Kidney (tissue), 14 donors: ENCODE data around the gene CX3CL1. TPM values are rescaled to one million over a fixed set of nuclear protein-coding genes. Genes with fewer than 3 reads are reported as not detected.

Experiments used
- DNase-seq, 5 donors: peaks; one replicate each; pipeline ENCODE4 v3.0.0-alpha.2; 2013 to 2020
- FAIRE-seq: peaks from 2 replicates; lab custom pipeline; 2012; peaks lifted over from hg19 to GRCh38; lab: Jason Lieb, UNC
- H3K27ac ChIP-seq, 2 donors: one replicate each; pipeline ENCODE4 v1.7.0; 2013; ENCODE audit warnings: low read depth in 2 of 2, low read length in 2 of 2, inconsistent platforms in 1 of 2
- H3K27me3 ChIP-seq: one replicate; pipeline ENCODE4 v1.7.1; 2013; ENCODE audit warnings: low read length, inconsistent platforms; ENCODE audit not compliant: control insufficient read depth, insufficient read depth
- H3K36me3 ChIP-seq, 3 donors: one replicate each; pipeline versions ENCODE4 v1.7.0 to v1.7.1; 2013; ENCODE audit warnings: low read length in 3 of 3, control low read depth in 1 of 3, inconsistent platforms in 1 of 3; ENCODE audit not compliant: insufficient read depth in 3 of 3, control insufficient read depth in 2 of 3
- H3K4me1 ChIP-seq, 3 donors: one replicate each; pipeline versions ENCODE4 v1.7.0 to v1.7.1; 2013; ENCODE audit warnings: low read length in 3 of 3, inconsistent platforms in 1 of 3, low read depth in 1 of 3; ENCODE audit not compliant: control insufficient read depth in 2 of 3, insufficient read depth in 2 of 3
- H3K4me3 ChIP-seq, 3 donors: one replicate each; pipeline versions ENCODE4 v1.7.0 to v1.8.1; 2013; ENCODE audit warnings: low read length in 3 of 3, control low read depth in 1 of 3, inconsistent platforms in 1 of 3
- H3K9ac ChIP-seq, 3 donors: one replicate each; pipeline versions ENCODE4 v1.7.0 to v1.7.1; 2013; ENCODE audit warnings: low read length in 3 of 3, control low read depth in 1 of 3, inconsistent platforms in 1 of 3
- H3K9me3 ChIP-seq, 3 donors: one replicate each; pipeline versions ENCODE4 v1.7.0 to v1.7.1; 2013; ENCODE audit warnings: low read length in 3 of 3, control low read depth in 1 of 3, inconsistent platforms in 1 of 3; ENCODE audit not compliant: control insufficient read depth in 2 of 3, insufficient read depth in 1 of 3
- CTCF ChIP-seq: IDR thresholded peaks from 3 replicates; pipeline ENCODE4 v1.5.1; 2012; ENCODE audit warnings: mild to moderate bottlenecking, moderate library complexity, borderline replicate concordance; ENCODE audit not compliant: insufficient read depth; ENCODE audit errors: extremely low read depth
- intact Hi-C: fragments of 100-400 bp; cut with DNase I; formaldehyde crosslinking; loops from one replicate; pipeline ENCODE4 v1.11.1; 2022
- polyA plus RNA-seq: library from polyadenylated mRNA; stranded (reverse); fragments of 350-450 nt; fragmentation: Illumina TruSeq; extraction: RNeasy Lipid Tissue Mini Kit (QIAGEN cat#74804); gene quantifications from one replicate; pipeline ENCODE4 v1.2.3, GENCODE V29; 2014; ENCODE audit warnings: low read depth, low replicate concordance; ENCODE audit not compliant: insufficient read depth
- total RNA-seq: library from RNA; stranded (reverse); fragmentation: NEBNext Ultra II Directional; extraction: Animal tissue kit (Norgen Biotek cat#: 25700); gene quantifications from one replicate; pipeline ENCODE4 v1.2.1, GENCODE V29; 2021
- donor health status: control.
- donor health status: control.
- donor health status: control.
- donor health status: control.
- donor health status: control.
- donor health status: DM: yes; HTN: yes; CAD: no.
- donor health status: Normal renal cell carcinoma (clear cell type).

CX3CL1 gene
- total and polyA plus RNA-seq, 2 donors from 2014 or later = 39.1 to 46.4 TPM

- Histone ChIP-seq H3K9ac (no peak overlapping the region), H3K9me3 (no peaks in the 10 kb centered on the region), H3K27me3 (no peaks in the 10 kb centered on the region), H3K36me3 (no peaks in the 10 kb centered on the region), H3K4me1 (peaks cover 0 to 5% (median 2%) of the 10 kb centered on the region in 3 donors), H3K4me3 (no peak overlapping the region), H3K27ac (no peak overlapping the region)
- intact Hi-C loops = no loop called here
- DNase-seq = peak in 1 of 5 donors; percentile 31
- no peak for FAIRE-seq
- TF ChIP-seq CTCF = no peak
Observed at GRCh38 chr16:57358086-57358420, 14.2 kb upstream of the CX3CL1 start.

- no peaks in the 10 kb centered on the region for H3K36me3 ChIP-seq
- H3K4me1 ChIP-seq = peaks cover 0 to 5% (median 2%) of the 10 kb centered on the region in 3 donors
- peak in 2 of 5 donors; percentile 18 to 44 for DNase-seq
- no peaks in the 10 kb centered on the region for H3K27me3 ChIP-seq
- no peak within 1 kb of the TSS for H3K27ac ChIP-seq
- H3K4me3 ChIP-seq = no peak within 1 kb of the TSS
- intact Hi-C loops = no loop called here
- no peak within 1 kb of the TSS for H3K9ac ChIP-seq
- TF ChIP-seq CTCF = no peak
- FAIRE-seq = no peak
- H3K9me3 ChIP-seq = no peaks in the 10 kb centered on the region
Observed at GRCh38 chr16:57358527-57359095, 13.7 kb upstream of the CX3CL1 start, which contains the start of gene CCL22. CCL22 (plus strand) TSS chr16:57358783; CDS start chr16:57358817, 34 bp downstream.

GRCh38 chr16:57360321-57360935 lies 11.9 kb upstream of the CX3CL1 start:
- Histone ChIP-seq H3K9me3 (no peaks in the 10 kb centered on the region), H3K4me3 (no peak overlapping the region), H3K27me3 (no peaks in the 10 kb centered on the region), H3K27ac (no peak overlapping the region), H3K4me1 (peaks cover 0 to 5% (median 2%) of the 10 kb centered on the region in 3 donors), H3K9ac (no peak overlapping the region), H3K36me3 (no peaks in the 10 kb centered on the region)
- DNase-seq (peak in 1 of 5 donors; percentile 59), FAIRE-seq (no peak)
- intact Hi-C loops = no loop called here
- no peak for TF ChIP-seq CTCF
